K562 (cell line): ENCODE results near the gene SEL1L. TPM values are rescaled to one million over a fixed set of nuclear protein-coding genes. Genes with fewer than 3 reads are reported as not detected.

ENCODE experiments used
- ASH1L ChIP-seq: fragments of 450-650 bp; IDR thresholded peaks from 2 replicates; pipeline ENCODE4 v1.6.1; 2018; ENCODE audit warnings: borderline replicate concordance, mild to moderate bottlenecking, low read depth; ENCODE audit not compliant: partially characterized antibody
- ATF1 ChIP-seq, 2 experiments: fragments of 450-650 bp in 1 of 2; IDR thresholded peaks; 2 replicates each; pipeline ENCODE4 v1.6.1; 2016; ENCODE audit warnings: missing compliant biosample characterization in 1 of 2, missing genetic modification characterization in 1 of 2
- BRD9 ChIP-seq: fragments of 450-650 bp; IDR thresholded peaks from 2 replicates; pipeline ENCODE4 v1.6.1; 2018; ENCODE audit warnings: low read depth; ENCODE audit not compliant: partially characterized antibody
- CREB1 ChIP-seq, 2 experiments: sonication (generic) in 1 of 2; formaldehyde crosslinking in 1 of 2; IDR thresholded peaks; 2 replicates each; pipeline versions ENCODE4 v1.6.1 to v1.8.0; 2012 to 2022; ENCODE audit warnings: inconsistent platforms in 1 of 2, mild to moderate bottlenecking in 1 of 2, missing genetic modification reagents in 1 of 2, moderate library complexity in 1 of 2
- CTBP1 ChIP-seq: fragments of 450-650 bp; IDR thresholded peaks from 2 replicates; pipeline ENCODE4 v1.6.1; 2016; ENCODE audit warnings: borderline replicate concordance
- GABPB1 ChIP-seq: sonication (generic); formaldehyde crosslinking; IDR thresholded peaks from 2 replicates; pipeline ENCODE4 v1.8.0; 2022; ENCODE audit warnings: mild to moderate bottlenecking, missing genetic modification reagents
- KLF6 ChIP-seq: fragments of 250-450 bp; sonication (Bioruptor Pico); IDR thresholded peaks from 2 replicates; pipeline ENCODE4 v1.4.0; 2020; ENCODE audit warnings: mild to moderate bottlenecking, moderate library complexity, borderline replicate concordance
- POLR2B ChIP-seq: fragments of 450-650 bp; IDR thresholded peaks from 2 replicates; pipeline ENCODE4 v1.6.1; 2018; ENCODE audit warnings: low read depth; ENCODE audit not compliant: partially characterized antibody
- POLR2H ChIP-seq: IDR thresholded peaks from 2 replicates; pipeline ENCODE4 v1.6.1; 2016; ENCODE audit warnings: missing genetic modification characterization, low read depth, mild to moderate bottlenecking, control low read depth, missing compliant biosample characterization, moderate library complexity
- RBM25 ChIP-seq: fragments of 200-400 bp; formaldehyde crosslinking; IDR thresholded peaks from 2 replicates; pipeline ENCODE4 v1.6.1; 2018; ENCODE audit warnings: low read length, low read depth, moderate library complexity; ENCODE audit not compliant: severe bottlenecking
- RFX1 ChIP-seq: fragments of 450-650 bp; IDR thresholded peaks from 2 replicates; pipeline ENCODE4 v1.6.1; 2016; ENCODE audit warnings: mild to moderate bottlenecking, moderate library complexity
- SETDB1 ChIP-seq: IDR thresholded peaks from one replicate; pipeline ENCODE4 v1.6.1; 2012; ENCODE audit warnings: low read length, control low read depth, inconsistent platforms
- TBL1XR1 ChIP-seq, 2 experiments: IDR thresholded peaks; 2 replicates each; pipeline ENCODE4 v1.6.1; 2012; ENCODE audit warnings: improper control_type of control experiment in 2 of 2, low read length in 2 of 2, mild to moderate bottlenecking in 1 of 2
- TEAD4 ChIP-seq, 2 experiments: sonication (generic) in 1 of 2; formaldehyde crosslinking in 1 of 2; IDR thresholded peaks; 2 replicates each; pipeline versions ENCODE4 v1.6.1 to v1.8.0; 2012 to 2022; ENCODE audit warnings: borderline replicate concordance in 1 of 2, inconsistent platforms in 1 of 2, low read length in 1 of 2, mild to moderate bottlenecking in 1 of 2, missing genetic modification reagents in 1 of 2
- ZNF197 ChIP-seq: fragments of 200-800 bp; sonication (Bioruptor generic); IDR thresholded peaks from 2 replicates; pipeline ENCODE4 v1.6.1; 2016; ENCODE audit warnings: low read depth, missing genetic modification characterization, missing compliant biosample characterization
- ZNF384 ChIP-seq: IDR thresholded peaks from 2 replicates; pipeline ENCODE4 v1.6.1; 2012; ENCODE audit warnings: low read depth, low read length, improper control_type of control experiment
- polyA plus RNA-seq, 8 experiments: library from polyadenylated mRNA; depleted of rRNA in 4 of 8; stranded (reverse) in 5 of 8; unstranded in 3 of 8; fragments of >200 nt; fragmentation: Nextera tagmentation in 2 of 8; fragmentation: Illumina TruSeq in 1 of 8; extraction: Ambion mirVana in 2 of 8; extraction: Trizol in 1 of 8; gene quantifications; 2 replicates each; pipeline versions ENCODE4 v1.2.1 to v1.2.3, GENCODE V29; 2011 to 2014; ENCODE audit warnings: inconsistent platforms in 1 of 8, missing spikeins in 1 of 8
- total RNA-seq, 7 experiments: library from RNA; depleted of rRNA in 6 of 7; stranded (reverse); fragments of >200 nt in 6 of 7; fragmentation: Illumina TruSeq in 2 of 7; extraction: Trizol in 2 of 7; gene quantifications; 2 replicates each; pipeline versions ENCODE4 v1.2.1 to v1.2.3, GENCODE V29; 2011 to 2021; ENCODE audit warnings: low replicate concordance in 1 of 7
- TF ChIP-seq, protein P1 (sequence below): IDR thresholded peaks from 2 replicates; pipeline ENCODE4 v1.6.1; 2011; ENCODE audit warnings: borderline replicate concordance, low read depth, mild to moderate bottlenecking, moderate library complexity, low read length; ENCODE audit not compliant: insufficient read depth, poor library complexity, severe bottlenecking
- TF ChIP-seq, protein P2 (sequence below): fragments of 250-450 bp; sonication (Bioruptor Pico); IDR thresholded peaks from 2 replicates; pipeline ENCODE4 v1.8.0; 2021; ENCODE audit warnings: mild to moderate bottlenecking, moderate library complexity
- TF ChIP-seq, protein P3 (sequence below): sonication (generic); formaldehyde crosslinking; IDR thresholded peaks from 2 replicates; pipeline ENCODE4 v1.8.0; 2022; ENCODE audit warnings: missing genetic modification reagents, mild to moderate bottlenecking, moderate library complexity, borderline replicate concordance
- TF ChIP-seq, protein P4 (sequence below): fragments of 450-650 bp; formaldehyde crosslinking; IDR thresholded peaks from 2 replicates; pipeline ENCODE4 v1.4.0; 2022; ENCODE audit warnings: mild to moderate bottlenecking, moderate library complexity

Gene SEL1L
- total and polyA plus RNA-seq, 9 of the 15 experiments (the other 6 are each of a cell fraction or from before 2014, with no cell fraction given) = 7.7 to 21.1 (median 13.6) TPM

DNA sequence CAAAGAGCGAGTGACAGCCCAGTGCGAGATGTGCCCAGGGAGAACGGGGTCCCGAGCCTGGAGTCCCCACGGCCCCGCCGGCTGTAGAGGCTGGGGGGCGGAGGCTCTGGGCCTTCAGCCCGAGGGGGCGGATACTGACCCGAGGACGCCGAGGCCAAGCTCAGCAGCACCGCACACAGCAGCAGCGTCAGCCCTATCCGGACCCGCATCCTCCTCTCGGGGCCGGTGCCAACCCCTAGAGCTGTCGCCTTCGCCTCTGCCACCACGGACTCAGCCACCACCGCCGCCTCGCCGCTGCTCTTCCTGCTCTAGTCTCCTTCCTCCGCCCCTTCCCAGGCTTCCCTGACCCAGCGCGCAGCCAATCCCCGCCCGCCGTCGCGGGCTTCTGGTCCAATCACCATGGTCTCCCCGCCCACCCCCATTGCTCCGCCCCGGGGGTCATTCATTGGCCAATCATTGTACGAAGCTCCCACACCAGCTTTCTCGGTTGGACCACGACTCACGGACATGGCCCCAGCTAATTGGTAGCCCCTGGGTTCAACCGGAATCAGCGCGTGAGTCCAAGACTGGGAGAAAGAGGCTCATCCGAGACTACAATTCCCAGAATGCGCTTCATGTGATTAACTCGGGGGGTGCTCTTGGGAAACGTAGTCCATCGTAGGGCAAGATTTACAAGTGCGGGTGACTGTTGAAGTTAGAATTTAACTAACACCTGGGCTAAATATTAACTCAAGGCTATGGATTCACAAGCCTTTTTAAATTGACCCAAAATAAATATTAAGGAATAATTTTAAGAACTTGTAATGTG lies at the start of gene SEL1L (continued):
- TF ChIP-seq POLR2B (peak; percentile 71), TEAD4 (IDR thresholded peaks at IDR 0.05; ENCODE audit: low read length) (no peak), TEAD4 (CRISPR knock-in tag; IDR thresholded peaks at IDR 0.05; ENCODE audit: borderline replicate concordance) (no peak), ATF1 (CRISPR knock-in tag; IDR thresholded peaks at IDR 0.05) (no peak), ATF1 (tag; IDR thresholded peaks at IDR 0.05) (peak; percentile 63), ZNF384 (no peak), ZNF197 (peak; percentile 87; the same call in 1 of the 2 replicates), TBL1XR1 (IDR thresholded peaks at IDR 0.05; ENCODE audit: low read length in 2 of 2) (peak in 1 of 2 experiments; percentile 73; a peak in 2 of 4 replicates), KLF6 (no peak), SETDB1 (no peak), BRD9 (no peak), RBM25 (peak; percentile 82), POLR2H (tag) (peak; percentile 24; the same call in 1 of the 2 replicates), CTBP1 (no peak), RFX1 (peak; percentile 27; the same call in 1 of the 2 replicates), CREB1 (IDR thresholded peaks at IDR 0.05) (0 out of 2 replicates have a peak, but pooled peaks have one; percentile 22), CREB1 (CRISPR knock-in tag; IDR thresholded peaks at IDR 0.05) (peak; percentile 43; the same call in 1 of the 2 replicates), ASH1L (peak; percentile 93), GABPB1 (CRISPR knock-in tag) (peak; percentile 59; the same call in 1 of the 2 replicates)
- TF ChIP-seq, protein P1, sequence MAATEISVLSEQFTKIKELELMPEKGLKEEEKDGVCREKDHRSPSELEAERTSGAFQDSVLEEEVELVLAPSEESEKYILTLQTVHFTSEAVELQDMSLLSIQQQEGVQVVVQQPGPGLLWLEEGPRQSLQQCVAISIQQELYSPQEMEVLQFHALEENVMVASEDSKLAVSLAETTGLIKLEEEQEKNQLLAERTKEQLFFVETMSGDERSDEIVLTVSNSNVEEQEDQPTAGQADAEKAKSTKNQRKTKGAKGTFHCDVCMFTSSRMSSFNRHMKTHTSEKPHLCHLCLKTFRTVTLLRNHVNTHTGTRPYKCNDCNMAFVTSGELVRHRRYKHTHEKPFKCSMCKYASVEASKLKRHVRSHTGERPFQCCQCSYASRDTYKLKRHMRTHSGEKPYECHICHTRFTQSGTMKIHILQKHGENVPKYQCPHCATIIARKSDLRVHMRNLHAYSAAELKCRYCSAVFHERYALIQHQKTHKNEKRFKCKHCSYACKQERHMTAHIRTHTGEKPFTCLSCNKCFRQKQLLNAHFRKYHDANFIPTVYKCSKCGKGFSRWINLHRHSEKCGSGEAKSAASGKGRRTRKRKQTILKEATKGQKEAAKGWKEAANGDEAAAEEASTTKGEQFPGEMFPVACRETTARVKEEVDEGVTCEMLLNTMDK = no peak
- TF ChIP-seq, protein P2, sequence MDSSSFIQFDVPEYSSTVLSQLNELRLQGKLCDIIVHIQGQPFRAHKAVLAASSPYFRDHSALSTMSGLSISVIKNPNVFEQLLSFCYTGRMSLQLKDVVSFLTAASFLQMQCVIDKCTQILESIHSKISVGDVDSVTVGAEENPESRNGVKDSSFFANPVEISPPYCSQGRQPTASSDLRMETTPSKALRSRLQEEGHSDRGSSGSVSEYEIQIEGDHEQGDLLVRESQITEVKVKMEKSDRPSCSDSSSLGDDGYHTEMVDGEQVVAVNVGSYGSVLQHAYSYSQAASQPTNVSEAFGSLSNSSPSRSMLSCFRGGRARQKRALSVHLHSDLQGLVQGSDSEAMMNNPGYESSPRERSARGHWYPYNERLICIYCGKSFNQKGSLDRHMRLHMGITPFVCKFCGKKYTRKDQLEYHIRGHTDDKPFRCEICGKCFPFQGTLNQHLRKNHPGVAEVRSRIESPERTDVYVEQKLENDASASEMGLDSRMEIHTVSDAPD = no peak
- TF ChIP-seq, protein P3, sequence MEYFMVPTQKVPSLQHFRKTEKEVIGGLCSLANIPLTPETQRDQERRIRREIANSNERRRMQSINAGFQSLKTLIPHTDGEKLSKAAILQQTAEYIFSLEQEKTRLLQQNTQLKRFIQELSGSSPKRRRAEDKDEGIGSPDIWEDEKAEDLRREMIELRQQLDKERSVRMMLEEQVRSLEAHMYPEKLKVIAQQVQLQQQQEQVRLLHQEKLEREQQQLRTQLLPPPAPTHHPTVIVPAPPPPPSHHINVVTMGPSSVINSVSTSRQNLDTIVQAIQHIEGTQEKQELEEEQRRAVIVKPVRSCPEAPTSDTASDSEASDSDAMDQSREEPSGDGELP = peak; percentile 39; the same call in 1 of the 2 replicates
- TF ChIP-seq, protein P4, sequence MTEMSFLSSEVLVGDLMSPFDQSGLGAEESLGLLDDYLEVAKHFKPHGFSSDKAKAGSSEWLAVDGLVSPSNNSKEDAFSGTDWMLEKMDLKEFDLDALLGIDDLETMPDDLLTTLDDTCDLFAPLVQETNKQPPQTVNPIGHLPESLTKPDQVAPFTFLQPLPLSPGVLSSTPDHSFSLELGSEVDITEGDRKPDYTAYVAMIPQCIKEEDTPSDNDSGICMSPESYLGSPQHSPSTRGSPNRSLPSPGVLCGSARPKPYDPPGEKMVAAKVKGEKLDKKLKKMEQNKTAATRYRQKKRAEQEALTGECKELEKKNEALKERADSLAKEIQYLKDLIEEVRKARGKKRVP = no peak
